Fibroblast of the aortic adventitia (primary cell): ENCODE results near the gene MZF1. TPM values are rescaled to one million over a fixed set of nuclear protein-coding genes. Genes with fewer than 3 reads are reported as not detected.

Source experiments
- DNase-seq: peaks from one replicate; pipeline ENCODE4 v3.0.0-alpha.2; 2010; ENCODE audit warnings: low read depth
- H3K4me3 ChIP-seq: 2 replicates; pipeline ENCODE4 v1.5.1; 2011; ENCODE audit warnings: low read depth, mild to moderate bottlenecking, control low read depth, low read length, moderate library complexity
- total RNA-seq: library from RNA; depleted of rRNA; stranded (reverse); fragments of >200 nt; gene quantifications from 2 replicates; pipeline ENCODE4 v1.2.3, GENCODE V29; 2012; ENCODE audit warnings: low replicate concordance
- TF ChIP-seq, protein P1 (sequence below): IDR thresholded peaks from 2 replicates; pipeline ENCODE4 v1.5.1; 2011; ENCODE audit warnings: mild to moderate bottlenecking, low read length, control low read depth, inconsistent platforms; ENCODE audit not compliant: insufficient read depth

MZF1 gene
- total RNA-seq, 1 donor = 15.5 TPM

DNA sequence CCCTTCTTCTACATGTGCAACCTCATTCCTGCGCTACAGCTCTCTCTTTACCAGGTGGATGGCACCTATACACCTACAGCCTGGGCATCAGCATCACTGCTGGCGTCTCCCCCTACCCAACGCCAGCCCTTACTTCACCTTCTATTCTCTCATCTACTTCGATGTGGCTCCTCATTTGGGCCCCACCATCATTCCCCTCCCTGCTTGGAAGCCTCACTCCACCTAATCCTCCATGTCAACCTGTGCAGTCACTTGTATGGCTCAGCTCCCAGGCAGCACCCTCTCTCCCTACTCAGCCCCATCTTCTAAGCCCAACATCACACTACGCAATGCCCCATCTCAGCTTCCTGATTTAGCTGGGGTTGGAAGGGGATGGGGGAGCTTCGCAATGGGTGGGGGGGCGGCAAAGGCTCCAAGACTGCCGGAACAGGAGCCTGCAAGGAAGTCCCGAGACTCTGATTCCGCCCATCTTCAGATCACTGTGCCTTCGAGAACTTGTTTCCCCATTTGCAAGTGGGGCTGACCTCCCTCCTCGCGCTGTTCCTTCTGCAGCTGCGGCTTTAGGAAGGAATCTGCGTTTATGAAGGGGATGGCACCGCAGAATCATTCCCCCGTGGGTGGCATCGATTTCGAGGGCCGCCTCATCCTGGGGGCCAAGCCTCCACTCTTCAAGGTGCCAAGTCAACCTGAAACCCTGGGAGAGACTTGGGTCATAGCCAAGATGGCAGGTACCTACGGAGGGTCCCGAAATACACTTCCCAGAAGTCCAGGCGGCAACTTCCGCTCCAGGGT lies 913 bp downstream of the MZF1 start:
- no peak for DNase-seq
- TF ChIP-seq, protein P1, sequence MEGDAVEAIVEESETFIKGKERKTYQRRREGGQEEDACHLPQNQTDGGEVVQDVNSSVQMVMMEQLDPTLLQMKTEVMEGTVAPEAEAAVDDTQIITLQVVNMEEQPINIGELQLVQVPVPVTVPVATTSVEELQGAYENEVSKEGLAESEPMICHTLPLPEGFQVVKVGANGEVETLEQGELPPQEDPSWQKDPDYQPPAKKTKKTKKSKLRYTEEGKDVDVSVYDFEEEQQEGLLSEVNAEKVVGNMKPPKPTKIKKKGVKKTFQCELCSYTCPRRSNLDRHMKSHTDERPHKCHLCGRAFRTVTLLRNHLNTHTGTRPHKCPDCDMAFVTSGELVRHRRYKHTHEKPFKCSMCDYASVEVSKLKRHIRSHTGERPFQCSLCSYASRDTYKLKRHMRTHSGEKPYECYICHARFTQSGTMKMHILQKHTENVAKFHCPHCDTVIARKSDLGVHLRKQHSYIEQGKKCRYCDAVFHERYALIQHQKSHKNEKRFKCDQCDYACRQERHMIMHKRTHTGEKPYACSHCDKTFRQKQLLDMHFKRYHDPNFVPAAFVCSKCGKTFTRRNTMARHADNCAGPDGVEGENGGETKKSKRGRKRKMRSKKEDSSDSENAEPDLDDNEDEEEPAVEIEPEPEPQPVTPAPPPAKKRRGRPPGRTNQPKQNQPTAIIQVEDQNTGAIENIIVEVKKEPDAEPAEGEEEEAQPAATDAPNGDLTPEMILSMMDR = no peak
- H3K4me3 ChIP-seq = peak overlapping the region; percentile 92

- H3K4me3 ChIP-seq = no peak overlapping the region
- DNase-seq = no peak
- TF ChIP-seq, protein P1 = no peak
Measured at GRCh38 chr19:58571575-58571947, 1.6 kb downstream of the MZF1 start.

- no peak overlapping the region for H3K4me3 ChIP-seq
- no peak for DNase-seq
- TF ChIP-seq, protein P1 = no peak
Measured at GRCh38 chr19:58570770-58571574, 2.2 kb downstream of the MZF1 start.

DNA sequence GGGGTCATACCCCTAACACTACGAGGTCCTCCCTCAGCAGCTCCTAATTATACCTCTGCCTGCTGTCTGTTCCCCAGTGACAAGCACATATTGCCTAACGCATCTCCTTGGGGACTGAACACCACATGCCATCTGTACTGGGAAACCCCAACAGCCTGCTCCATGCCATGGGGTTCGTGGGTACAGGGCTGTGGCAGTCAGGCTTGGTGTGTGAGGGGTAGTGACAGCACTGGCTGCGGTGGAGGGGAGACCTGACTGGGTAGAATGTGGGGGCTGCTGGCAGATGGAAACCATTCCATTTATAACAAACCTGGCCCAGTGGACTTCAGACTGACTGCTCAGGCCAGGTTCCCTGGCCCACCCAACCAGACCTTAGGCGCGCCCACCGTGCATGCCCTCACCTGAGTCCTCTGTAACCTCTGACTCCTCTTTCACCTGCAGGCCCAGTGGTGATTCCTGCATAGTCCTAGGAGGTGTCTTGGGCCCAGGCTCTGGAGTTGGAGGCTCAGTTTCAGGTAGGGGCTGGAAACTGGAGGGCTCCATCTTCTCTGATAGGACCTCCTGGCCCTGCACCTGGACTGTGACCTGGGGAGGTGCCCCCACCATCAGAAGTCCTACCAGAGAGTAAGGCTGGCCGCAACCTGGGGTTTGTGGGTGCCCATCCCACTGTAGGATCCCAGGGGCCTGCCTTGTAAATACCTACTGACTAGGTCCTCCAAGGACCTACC lies 3.0 kb downstream of the MZF1 start:
- TF ChIP-seq, protein P1 = no peak
- no peak for DNase-seq

DNA sequence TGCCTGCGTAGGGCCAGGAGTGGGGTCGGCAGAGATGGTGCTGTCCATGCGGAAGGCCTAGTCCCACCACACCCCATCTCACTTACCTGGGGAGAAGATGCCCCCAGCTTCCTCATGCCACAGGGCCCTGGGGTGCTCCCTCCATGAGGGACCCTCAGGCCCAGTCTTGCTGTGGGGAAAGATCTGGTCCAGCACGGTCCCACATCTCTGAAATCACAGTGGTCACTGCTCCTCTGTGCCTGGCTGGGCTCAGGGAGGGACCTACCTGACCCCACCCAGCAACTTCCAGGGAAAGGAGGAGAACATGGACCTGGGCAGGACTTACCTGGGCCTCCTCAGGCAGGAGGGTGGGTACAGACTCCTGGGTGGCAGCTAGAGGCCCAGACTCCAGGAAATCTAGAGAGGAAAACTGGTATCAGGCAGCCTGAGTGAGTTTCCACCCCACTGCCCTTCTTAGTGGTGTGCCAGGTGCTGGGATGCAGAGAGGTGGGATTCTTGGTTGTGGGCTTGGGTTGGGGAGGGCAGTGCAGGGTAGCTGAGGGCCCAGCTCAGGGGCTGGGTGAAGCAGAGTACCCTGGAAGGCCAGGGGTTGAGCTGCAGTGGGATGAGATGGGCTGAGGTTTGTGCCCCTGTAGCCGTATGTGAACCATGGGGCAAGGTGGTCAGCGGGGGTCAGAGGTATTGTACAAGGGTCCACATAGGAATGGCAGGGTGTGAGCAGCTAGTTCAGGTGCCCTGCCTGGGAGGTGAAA lies 3.8 kb downstream of the MZF1 start:
- DNase-seq = no peak
- no peak overlapping the region for H3K4me3 ChIP-seq
- TF ChIP-seq, protein P1 = no peak

More for the DNA sequence above, 3.0 kb downstream of the MZF1 start:
- H3K4me3 ChIP-seq = no peak overlapping the region
